ENCODE data around the gene SLC25A47.

GRCh38 chr14:100286484-100287191 lies 36.5 kb upstream of the SLC25A47 start:
- TF ChIP-seq MAX (IDR thresholded peaks at IDR 0.05) (no peak), CTCF (IDR thresholded peaks at IDR 0.05; ENCODE audit: low read depth, low read length, missing input control) (no peak), TAF1 (conservative IDR thresholded peaks at IDR 0.05) (no peak), GABPA (IDR thresholded peaks at IDR 0.05 in 1 of 2, conservative IDR thresholded peaks at IDR 0.05 in 1 of 2) (no peak), REST (IDR thresholded peaks at IDR 0.05) (no peak), HNF4A (conservative IDR thresholded peaks at IDR 0.05) (no peak), RAD21 (IDR thresholded peaks at IDR 0.05) (no peak), SP1 (IDR thresholded peaks at IDR 0.05) (no peak), FOXA2 (IDR thresholded peaks at IDR 0.05) (no peak), ATF3 (IDR thresholded peaks at IDR 0.05) (no peak)
